GM10266 (cell line): ENCODE results near the gene GPR32.
"Not testable (repeated sequence)": the region's sequence is repeated elsewhere in the genome, so short reads cannot be mapped to it uniquely, and the experiment has no call there.

ENCODE experiments used
- DNase-seq: peaks from one replicate; pipeline ENCODE4 v3.0.0; 2012; ENCODE audit errors: extremely low spot score
- TF ChIP-seq, protein P1 (sequence below): IDR thresholded peaks from 2 replicates; pipeline ENCODE4 v1.5.1; 2012; ENCODE audit warnings: mild to moderate bottlenecking, low read depth; ENCODE audit not compliant: control insufficient read depth, insufficient read depth; ENCODE audit errors: missing control alignments

Gene GPR32, protein sequence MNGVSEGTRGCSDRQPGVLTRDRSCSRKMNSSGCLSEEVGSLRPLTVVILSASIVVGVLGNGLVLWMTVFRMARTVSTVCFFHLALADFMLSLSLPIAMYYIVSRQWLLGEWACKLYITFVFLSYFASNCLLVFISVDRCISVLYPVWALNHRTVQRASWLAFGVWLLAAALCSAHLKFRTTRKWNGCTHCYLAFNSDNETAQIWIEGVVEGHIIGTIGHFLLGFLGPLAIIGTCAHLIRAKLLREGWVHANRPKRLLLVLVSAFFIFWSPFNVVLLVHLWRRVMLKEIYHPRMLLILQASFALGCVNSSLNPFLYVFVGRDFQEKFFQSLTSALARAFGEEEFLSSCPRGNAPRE

DNA sequence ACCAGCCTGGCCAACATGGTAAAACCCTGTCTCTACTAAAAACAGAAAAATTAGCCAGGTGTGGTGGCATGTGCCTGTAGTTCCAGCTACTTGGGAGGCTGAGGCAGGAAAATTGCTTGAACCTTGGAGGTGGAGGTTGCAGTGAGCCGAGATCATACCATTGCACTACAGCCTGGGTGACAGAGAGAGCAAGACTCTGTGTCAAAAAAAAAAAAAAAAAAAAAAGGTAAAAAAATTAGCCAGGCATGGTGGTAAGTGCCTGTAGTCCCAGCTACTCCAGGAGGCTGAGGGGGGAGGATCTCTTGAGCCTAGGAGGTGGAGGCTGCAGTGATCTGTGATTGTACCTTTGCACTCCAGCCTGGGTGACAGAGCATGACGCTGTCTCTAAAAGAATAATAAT is at the start of gene GPR32:
GPR32 (plus strand) TSS at position 301 of the 400 bp plus-strand sequence. CDS start 137 bp downstream, outside the sequence.
- not testable (repeated sequence) for DNase-seq

DNA sequence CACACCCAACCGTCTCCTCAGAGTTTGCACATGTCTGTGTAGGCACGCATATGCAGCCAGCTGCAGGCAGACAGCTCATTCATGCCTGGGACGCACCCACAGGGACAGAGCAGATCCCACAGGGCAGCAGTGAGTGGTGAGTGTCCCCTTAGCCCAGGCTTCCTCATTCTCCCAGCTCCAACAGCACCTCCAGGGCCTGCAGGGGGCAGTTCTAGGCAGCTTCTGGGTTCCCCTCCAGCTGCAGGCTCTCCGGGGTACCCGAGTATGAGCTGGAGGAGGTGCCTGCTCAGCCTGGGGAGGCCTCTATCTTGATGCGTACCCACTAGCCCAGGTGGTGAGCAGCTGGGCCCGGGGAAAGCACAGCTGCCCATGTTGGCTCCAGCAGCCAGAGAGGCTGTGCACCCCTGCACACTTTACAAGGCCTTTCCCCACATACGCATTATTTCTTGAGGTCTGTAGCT is 49.3 kb upstream of the GPR32 start:
- peak; percentile 27 for DNase-seq

DNA sequence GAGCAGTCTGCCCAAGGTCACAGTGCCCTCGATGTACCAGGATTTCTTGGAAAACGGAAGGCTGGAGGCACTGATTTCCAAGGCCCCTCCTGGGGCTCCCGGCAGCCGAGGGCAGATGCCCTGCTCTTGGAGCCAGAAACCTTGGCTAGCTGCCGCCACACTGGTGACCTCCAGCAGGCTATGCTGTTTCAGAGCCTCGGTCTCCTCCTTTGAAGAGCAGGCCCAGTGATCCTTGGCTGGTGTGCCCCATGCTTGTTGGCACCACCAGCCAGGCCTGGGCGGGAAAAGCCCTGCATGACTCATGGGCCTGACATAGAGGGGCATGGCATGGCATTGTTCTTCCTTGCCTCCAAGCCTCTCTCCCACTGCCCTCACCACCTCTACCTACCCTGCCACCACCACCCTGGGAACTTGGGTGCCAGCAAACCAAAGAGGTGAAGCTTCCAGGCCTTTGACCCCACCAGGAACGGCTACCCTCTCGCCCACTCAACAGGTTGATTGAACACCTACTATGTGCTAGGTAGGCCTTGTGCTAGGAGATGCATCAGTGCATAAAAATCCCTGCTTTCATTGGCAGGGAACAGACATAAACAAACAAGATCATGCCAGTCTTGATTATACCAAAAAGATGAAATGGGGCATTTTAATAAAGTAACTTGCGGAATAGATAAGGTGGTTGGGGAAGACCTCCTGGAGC is 48.7 kb upstream of the GPR32 start:
- TF ChIP-seq, protein P1, sequence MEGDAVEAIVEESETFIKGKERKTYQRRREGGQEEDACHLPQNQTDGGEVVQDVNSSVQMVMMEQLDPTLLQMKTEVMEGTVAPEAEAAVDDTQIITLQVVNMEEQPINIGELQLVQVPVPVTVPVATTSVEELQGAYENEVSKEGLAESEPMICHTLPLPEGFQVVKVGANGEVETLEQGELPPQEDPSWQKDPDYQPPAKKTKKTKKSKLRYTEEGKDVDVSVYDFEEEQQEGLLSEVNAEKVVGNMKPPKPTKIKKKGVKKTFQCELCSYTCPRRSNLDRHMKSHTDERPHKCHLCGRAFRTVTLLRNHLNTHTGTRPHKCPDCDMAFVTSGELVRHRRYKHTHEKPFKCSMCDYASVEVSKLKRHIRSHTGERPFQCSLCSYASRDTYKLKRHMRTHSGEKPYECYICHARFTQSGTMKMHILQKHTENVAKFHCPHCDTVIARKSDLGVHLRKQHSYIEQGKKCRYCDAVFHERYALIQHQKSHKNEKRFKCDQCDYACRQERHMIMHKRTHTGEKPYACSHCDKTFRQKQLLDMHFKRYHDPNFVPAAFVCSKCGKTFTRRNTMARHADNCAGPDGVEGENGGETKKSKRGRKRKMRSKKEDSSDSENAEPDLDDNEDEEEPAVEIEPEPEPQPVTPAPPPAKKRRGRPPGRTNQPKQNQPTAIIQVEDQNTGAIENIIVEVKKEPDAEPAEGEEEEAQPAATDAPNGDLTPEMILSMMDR = no peak
- DNase-seq = no peak

More for the DNA sequence above, 49.3 kb upstream of the GPR32 start:
- TF ChIP-seq, protein P1 = no peak

DNA sequence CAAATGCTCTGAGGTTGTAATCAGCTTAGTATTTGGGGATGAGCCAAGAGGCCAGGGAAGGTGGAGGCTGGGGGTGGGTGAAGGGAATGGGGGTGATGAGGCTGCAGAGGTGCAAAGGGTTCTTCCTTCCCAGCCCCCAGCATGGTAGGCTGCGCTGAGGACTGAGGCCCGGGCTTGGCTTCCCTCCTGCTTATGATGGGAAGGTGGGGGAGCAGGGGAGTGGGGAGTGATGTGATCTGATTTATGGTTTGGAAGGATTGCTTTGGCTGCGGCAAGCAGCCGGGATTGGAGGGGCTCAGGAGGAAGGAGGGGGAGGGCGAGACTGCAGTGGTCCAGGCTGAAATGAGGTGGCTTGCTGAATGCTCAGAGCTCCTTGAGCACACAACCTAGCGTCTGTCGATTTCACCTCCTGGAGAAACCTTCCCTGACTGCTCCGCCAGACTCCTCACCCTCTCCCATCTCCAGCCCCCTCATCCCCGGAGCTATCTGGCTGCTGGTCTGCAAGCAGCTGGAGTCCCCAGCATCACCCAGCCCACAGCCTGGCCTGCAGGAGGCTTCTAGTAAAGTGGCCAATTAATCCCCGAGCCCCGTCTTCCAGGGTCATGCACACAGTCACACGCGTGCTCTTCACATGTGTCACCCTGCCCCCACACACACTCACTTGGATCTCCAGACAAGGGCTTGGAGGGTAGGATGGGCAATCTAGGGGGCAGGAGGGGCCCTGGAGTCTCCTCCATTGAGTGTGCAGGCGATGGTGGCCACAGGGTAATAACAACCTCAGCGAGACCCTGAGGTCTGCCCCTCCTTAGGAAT is 47.9 kb upstream of the GPR32 start:
- TF ChIP-seq, protein P1 = no peak
- DNase-seq = no peak

DNA sequence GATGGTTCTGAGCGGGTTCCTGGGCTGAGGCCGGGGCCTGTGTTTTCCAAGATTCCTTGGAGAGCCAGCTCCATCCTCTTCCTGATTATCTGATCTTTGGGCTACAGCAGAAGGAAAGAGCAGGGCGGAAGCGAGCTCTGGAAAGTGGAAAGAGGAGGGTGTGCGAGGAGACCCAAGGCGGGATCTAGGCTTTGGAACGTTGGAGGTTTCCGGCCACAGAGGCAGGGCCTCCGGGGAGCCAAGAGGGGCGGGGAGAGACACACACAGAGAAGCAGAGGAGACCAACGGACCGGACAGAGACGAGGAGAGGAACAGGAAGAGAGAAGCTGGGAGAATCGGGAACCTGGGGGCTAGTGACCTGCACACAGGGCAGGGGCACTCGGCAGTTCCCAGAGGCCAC is 47.2 kb upstream of the GPR32 start, which contains the start of gene CLEC11A:
CLEC11A (plus strand) TSS at position 296 of the 400 bp plus-strand sequence. CDS start 162 bp downstream, outside the sequence.
- no peak for DNase-seq
- TF ChIP-seq, protein P1 = no peak

DNA sequence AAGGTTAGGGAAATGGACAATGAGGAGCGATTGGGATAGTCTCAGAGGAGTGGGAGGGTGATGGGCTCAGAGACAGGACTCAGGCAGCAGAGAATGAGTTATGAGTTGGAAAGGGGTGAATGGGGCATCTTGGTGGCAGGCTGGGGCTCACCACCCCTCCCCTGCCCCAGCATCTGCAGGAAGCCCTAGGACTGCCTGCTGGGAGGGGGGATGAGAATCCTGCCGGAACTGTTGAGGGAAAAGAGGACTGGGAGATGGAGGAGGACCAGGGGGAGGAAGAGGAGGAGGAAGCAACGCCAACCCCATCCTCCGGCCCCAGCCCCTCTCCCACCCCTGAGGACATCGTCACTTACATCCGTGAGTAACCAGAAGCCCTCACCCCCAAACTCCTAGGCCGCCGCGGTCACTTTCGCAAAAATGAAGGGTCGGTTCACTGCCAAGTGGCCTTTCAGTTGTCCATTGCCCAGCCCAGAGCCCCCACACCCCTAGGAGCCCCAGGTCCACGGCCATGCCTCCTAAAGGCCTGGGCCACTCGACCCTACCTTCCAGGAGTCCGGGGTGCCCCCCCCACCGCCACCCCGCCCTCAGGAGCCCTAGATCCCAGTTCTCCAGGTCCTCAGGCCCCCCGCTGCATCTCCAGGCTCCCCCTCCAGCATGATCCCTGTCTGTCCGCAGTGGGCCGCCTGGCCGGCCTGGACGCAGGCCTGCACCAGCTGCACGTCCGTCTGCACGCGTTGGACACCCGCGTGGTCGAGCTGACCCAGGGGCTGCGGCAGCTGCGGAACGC is 46.3 kb upstream of the GPR32 start:
- TF ChIP-seq, protein P1 = no peak
- no peak for DNase-seq
